Measurements from ENCODE around the gene HMX1. TPM values are rescaled to one million over a fixed set of nuclear protein-coding genes. Genes with fewer than 3 reads are reported as not detected.

Gene HMX1
- polyA plus RNA-seq, 4 donors = not detected

DNA sequence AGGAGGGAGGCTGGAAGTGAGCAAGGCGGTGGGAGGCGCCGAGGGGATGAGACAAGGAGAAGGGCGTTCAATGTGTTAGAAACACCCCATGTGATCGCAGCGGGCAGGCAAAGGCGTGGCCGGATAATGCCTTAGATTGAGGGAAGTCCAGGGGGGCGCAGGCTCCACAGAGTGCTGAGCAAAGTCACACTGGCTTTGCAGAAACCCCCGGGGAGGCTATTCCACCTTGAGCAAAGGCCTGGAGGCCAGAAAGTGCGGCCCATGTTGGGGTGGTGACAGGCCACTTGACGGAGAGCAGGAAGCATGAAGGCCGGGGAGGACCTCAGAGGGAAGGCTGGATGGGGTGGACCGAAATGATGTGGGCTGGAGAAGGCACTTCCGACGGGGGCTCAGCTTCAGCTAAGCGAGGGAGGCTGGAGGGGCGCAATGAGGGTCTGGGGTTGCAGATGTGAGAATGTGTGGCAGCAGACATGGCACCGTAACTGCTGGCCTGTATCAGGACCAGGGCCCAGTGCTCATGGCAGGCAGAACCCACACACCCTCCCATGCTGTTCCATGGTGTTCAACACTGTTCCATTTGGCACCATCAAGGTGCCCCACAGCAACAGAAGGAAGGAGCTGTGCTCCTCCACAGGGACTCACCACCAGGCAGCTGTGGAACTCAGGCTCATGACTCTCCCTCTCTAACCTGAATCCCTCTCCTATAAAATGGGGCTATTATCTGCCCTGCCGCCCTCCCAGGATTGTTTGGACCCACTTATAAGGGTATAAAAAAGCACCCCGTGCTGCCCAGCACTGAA lies 50.3 kb downstream of the HMX1 start:
- DNase-seq (ENCODE audit: low read depth in 4 of 4, low spot score in 2 of 4) = no peak

DNA sequence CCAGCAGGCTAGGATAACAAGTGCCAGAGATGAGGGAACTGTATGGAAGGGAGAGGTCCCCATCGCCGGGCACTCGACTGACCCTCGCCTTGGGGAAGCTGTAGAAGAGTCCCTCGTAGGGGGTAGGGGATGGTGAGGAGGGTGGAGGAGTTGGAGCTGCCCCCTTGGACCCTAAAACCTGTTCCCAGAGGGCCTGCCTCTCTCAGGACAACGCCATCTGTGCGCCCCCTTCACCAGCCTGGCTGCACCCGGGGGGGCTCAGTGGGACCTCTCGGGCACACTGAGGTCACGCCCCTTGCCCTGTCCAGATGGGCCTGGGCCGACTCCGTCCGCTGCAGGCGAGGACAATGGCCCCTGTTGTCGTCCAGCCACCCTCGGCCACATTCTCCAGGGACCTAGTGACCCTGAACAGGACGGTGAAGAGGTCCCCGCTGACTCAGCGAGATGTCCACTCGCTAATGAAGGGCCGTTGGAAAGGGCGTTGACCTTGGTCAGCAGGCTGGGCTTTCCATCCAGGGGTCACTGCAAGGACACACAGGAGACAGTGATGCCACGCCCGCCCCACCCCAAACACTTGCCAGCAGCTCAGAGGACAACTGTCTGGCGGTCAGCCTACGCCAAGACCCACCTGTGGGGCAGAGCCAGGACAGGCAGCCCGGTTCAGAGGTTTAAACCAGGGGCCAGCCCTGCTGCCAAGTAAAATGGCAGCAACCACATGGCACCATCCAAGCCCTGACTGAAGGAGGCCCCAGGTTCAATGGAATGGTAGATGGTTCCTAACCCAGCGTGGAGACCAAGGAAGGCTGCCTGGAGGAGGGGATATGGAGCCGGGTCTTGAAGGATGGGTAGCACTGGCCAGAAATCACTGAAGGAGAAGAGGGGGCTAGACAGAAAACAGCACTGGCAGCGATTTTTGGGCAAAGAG lies 51.2 kb downstream of the HMX1 start:
- DNase-seq (ENCODE audit: low read depth in 4 of 4, low spot score in 2 of 4) = no peak

DNA sequence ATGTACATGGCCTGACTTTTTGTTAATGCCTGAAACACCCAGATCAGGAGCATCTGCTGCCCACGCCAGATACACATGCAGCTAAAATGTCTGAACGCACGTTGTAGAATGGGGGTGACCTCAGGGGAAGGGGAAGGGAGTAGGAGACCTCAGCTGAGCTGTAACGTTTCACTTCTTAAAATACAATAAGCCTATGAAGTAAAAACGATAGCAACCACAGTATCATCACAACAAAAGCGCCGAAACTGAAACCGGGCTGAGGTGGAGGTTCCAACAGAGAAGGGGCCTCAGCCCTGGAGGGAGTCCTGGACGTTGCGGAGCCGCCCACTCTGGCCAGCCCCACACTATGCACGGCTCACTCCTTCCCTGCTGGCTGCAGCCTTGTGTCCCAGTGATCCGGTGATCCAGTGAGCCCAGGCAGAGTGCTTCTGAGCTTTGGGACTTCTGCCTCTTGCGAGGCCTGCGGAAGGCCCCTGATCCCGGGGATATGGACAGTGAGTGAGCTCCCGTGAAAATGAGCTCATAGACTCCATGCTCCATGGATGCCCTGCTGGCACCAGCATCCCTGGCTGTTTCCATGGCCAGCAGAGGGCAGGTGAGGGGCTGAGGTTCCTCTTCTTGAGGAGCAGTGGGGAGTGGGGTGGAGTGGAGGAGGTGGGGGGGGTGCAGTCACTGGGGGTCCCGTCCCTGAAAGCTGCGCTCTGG lies 52.0 kb downstream of the HMX1 start:
- no peak for DNase-seq (ENCODE audit: low read depth in 4 of 4, low spot score in 2 of 4)

DNA sequence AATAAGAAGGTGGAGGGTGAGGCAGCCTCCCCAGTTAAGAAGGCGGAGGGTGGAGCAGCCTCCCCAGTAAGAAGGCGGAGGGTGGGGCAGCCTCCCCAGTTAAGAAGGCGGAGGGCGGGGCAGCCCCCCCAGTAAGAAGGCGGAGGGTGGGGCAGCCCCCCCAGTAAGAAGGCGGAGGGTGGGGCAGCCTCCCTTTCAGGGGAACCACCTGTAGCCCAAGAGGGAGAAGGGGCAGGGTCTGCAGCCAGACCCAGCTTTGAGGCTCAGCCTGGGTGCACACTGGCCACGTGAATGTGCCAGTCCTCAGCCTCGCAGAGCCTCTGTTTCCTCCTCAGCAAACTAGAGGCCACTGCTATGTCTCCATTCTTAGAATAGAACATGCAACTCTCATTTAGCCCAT lies 52.6 kb downstream of the HMX1 start:
- DNase-seq (ENCODE audit: low read depth in 4 of 4, low spot score in 2 of 4) = no peak

DNA sequence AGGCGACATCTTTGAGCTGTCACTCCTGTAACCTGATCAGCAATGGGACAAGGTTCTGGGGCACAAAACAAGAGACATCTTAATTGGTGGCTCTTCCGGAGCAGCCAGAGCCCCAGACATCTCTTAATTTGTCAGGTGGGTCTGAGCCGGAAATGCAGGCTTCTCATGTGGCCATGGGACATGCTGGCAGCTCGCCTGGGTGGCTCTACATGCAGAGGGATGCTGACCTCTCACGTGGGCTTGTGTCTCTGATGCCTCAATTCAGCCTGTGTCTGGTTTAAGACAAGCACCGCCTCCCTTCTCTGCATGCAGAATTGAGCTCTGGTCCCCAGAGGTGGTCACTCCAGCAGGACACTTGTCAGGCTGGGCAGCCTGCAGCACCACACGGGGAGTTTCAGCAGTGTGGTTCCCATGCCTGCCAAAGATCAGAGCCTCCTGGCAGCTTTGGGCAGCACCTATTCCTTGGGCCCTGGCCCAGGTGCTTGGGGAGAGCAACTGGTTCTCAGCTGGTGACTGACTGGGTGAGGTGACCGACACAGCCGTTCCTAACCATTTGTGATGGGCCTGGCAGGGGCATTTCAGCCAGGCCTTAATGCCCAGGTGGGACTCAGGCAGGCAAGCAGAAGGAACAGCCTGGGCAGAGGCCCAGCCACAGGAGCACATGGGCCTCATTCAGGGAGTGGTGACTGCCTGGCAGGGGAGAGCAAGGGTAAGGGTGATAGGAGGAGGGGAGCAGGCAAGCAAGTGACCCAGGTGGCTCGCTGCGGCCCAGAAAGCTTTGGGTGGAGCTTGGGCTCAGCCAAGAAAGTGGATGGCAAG lies 53.4 kb downstream of the HMX1 start:
- DNase-seq (ENCODE audit: low read depth in 4 of 4, low spot score in 2 of 4) = no peak

DNA sequence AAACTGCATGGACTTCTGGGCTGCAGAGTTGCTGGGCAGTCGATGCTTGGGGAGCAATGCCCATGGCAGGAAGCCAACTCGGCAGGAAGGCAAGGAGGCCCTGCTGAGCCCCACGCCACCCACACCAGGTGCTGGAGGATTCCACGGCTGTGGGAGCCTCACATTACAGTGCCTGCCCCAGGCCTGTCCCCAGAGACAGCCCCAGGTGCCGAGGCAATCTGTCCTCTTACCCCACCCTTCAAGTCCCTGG lies 53.9 kb downstream of the HMX1 start:
- DNase-seq (ENCODE audit: low read depth in 4 of 4, low spot score in 2 of 4) = no peak

DNA sequence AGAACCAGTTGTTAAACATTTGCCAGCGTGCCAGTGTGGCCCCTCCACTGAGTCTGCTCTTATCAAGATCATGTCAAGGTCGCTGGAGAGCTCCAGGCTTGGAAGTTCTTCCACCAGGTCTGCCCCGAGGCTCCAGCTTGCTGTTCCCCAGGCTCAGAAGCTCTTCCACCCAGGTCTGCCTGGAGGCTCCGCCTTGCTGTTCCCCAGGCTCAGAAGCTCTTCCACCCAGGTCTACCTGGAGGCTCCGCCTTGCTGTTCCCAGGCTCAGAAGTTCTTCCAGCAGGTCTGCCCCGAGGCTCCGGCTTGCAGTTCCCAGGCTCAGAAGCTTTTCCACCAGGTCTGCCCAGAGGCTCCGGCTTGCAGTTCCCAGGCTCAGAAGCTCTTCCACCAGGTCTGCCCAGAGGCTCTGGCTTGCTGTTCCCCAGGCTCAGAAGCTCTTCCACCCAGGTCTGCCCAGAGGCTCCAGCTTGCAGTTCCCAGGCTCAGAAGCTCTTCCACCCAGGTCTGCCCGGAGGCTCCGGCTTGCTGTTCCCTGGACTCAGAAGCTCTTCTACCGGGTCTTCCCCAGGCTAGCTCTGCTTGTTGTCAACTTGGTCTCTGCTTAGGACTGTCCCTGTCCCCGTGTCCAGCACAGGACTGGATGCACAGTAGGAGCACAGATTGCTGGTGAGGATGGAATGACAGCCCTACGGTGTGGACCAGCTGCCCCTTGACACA lies 54.4 kb downstream of the HMX1 start:
- DNase-seq (ENCODE audit: low read depth in 4 of 4, low spot score in 2 of 4) = no peak
